ENCODE data around the gene HS6ST3.

DNA sequence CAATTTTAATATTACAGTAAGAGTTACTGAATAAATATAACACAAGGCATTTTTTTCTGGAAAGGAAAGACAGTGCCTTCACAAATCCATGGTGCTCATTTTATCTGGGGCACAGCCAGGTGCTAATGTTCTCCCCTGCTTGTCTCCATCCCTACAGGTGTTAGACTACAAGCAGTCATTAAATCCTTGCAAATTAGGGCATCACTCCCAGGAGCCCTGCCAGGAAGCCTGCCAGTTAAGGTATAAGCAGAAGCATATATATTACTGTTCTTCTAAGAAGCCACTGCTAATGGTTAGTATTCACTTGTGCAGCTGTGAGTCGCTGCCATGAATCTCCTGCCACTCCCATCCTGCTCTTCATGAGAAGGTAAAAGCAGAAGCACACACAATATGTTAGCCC, 754.7 kb downstream of the HS6ST3 start:
- no peak for TF ChIP-seq CTCF (IDR thresholded peaks at IDR 0.05)
- TF ChIP-seq POLR2A (IDR thresholded peaks at IDR 0.05): no peak

All from adrenal gland (tissue), 5 donors.